Type B pancreatic cell (in vitro differentiated cells): Measurements from ENCODE around the gene MEGF8. TPM values are rescaled to one million over a fixed set of nuclear protein-coding genes. Genes with fewer than 3 reads are reported as not detected.

Experiments
- DNase-seq: peaks from one replicate; pipeline ENCODE4 v3.0.0; 2021; ENCODE audit warnings: mixed read lengths; ENCODE audit not compliant: unreplicated experiment; ENCODE audit errors: extremely low spot score
- H3K27ac Mint-ChIP-seq: 2 replicates; pipeline ENCODE4 v1.8.0; 2021; ENCODE audit warnings: mild to moderate bottlenecking, mixed read lengths
- H3K27me3 Mint-ChIP-seq: 2 replicates; pipeline ENCODE4 v1.8.0; 2021; ENCODE audit warnings: mixed read lengths
- H3K36me3 Mint-ChIP-seq: 2 replicates; pipeline ENCODE4 v1.8.0; 2021; ENCODE audit warnings: mixed read lengths
- H3K4me1 Mint-ChIP-seq: one replicate; pipeline ENCODE4 v1.8.0; 2021; ENCODE audit warnings: mixed read lengths; ENCODE audit not compliant: unreplicated experiment
- H3K4me3 Mint-ChIP-seq: 2 replicates; pipeline ENCODE4 v1.8.0; 2021; ENCODE audit warnings: mild to moderate bottlenecking, mixed read lengths
- H3K9me3 Mint-ChIP-seq: 2 replicates; pipeline ENCODE4 v1.8.0; 2021; ENCODE audit warnings: mixed read lengths
- total RNA-seq: library from RNA; stranded (reverse); gene quantifications from 2 replicates; pipeline ENCODE4 v1.2.1, GENCODE V29; 2021; ENCODE audit warnings: low replicate concordance
- TF ChIP-seq, protein P1 (sequence below): fragments of 200-600 bp; sonication (generic); conservative IDR thresholded peaks from 2 replicates; pipeline ENCODE4 v1.5.0; 2021; ENCODE audit warnings: antibody characterized with exemption, mild to moderate bottlenecking

The MEGF8 gene
- total RNA-seq, 1 donor from 2014 or later, result 49.5 TPM

DNA sequence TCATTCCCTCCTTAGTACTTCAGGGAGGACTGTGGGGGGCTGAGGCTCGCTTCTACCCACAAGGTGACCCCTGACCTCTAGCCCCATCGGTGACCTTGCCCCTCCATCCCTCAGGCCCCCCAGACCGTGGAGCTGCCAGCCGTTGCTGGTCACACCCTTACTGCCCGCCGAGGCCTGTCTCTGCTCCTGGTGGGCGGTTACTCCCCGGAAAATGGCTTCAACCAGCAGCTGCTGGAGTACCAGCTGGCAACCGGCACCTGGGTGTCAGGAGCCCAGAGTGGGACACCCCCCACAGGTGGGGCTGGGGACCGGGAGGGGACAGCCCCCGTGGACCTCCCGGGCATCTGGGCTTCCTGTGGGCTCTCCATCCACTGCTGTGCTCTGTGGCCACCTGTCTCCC, 31.9 kb downstream of the MEGF8 start:
- H3K27me3 Mint-ChIP-seq, result no peaks in the 10 kb centered on the region
- H3K27ac Mint-ChIP-seq, result no peak overlapping the region
- DNase-seq, result no peak
- peaks cover 15% of the 10 kb centered on the region for H3K36me3 Mint-ChIP-seq
- H3K4me3 Mint-ChIP-seq, result no peak overlapping the region
- TF ChIP-seq, protein P1, sequence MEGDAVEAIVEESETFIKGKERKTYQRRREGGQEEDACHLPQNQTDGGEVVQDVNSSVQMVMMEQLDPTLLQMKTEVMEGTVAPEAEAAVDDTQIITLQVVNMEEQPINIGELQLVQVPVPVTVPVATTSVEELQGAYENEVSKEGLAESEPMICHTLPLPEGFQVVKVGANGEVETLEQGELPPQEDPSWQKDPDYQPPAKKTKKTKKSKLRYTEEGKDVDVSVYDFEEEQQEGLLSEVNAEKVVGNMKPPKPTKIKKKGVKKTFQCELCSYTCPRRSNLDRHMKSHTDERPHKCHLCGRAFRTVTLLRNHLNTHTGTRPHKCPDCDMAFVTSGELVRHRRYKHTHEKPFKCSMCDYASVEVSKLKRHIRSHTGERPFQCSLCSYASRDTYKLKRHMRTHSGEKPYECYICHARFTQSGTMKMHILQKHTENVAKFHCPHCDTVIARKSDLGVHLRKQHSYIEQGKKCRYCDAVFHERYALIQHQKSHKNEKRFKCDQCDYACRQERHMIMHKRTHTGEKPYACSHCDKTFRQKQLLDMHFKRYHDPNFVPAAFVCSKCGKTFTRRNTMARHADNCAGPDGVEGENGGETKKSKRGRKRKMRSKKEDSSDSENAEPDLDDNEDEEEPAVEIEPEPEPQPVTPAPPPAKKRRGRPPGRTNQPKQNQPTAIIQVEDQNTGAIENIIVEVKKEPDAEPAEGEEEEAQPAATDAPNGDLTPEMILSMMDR, result no peak
- no peaks in the 10 kb centered on the region for H3K4me1 Mint-ChIP-seq
- no peaks in the 10 kb centered on the region for H3K9me3 Mint-ChIP-seq

DNA sequence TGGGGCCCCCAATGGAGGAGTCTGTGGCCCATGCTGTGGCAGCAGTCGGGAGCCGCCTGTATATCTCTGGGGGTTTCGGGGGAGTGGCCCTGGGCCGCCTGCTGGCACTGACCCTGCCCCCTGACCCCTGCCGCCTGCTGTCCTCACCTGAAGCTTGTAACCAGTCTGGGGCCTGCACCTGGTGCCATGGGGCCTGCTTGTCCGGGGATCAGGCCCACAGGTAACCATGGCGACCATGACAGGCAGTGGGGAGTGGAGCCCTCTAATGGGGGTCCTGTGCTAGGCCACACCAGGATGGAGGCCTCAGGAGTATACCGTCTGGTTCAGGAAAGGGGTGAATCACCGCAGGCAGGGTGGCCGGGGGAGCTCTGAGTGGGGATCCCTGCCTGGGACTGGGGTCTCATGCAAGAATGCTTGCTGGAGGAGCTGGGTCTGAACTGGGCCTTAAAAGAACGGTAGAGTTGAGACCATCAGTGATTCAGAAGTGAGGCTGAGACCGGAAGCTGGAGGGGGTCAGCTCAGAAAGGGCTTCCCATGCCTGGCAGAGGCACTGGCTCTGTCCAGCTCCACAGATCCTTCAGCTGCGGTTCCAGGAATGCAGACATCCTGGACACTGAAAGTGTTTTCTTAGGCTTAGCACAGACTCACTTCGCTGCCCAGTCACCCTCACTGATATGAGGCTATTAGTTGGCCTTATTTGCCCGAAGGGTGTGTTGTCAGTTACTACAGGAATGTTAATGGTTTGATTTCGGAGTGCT, 35.5 kb downstream of the MEGF8 start:
- H3K4me3 Mint-ChIP-seq, result no peak overlapping the region
- H3K27me3 Mint-ChIP-seq, result no peaks in the 10 kb centered on the region
- H3K4me1 Mint-ChIP-seq, result no peaks in the 10 kb centered on the region
- H3K9me3 Mint-ChIP-seq, result no peaks in the 10 kb centered on the region
- TF ChIP-seq, protein P1, result peak; percentile 19
- no peak overlapping the region for H3K27ac Mint-ChIP-seq
- peaks cover 26% of the 10 kb centered on the region for H3K36me3 Mint-ChIP-seq
- DNase-seq, result no peak

DNA sequence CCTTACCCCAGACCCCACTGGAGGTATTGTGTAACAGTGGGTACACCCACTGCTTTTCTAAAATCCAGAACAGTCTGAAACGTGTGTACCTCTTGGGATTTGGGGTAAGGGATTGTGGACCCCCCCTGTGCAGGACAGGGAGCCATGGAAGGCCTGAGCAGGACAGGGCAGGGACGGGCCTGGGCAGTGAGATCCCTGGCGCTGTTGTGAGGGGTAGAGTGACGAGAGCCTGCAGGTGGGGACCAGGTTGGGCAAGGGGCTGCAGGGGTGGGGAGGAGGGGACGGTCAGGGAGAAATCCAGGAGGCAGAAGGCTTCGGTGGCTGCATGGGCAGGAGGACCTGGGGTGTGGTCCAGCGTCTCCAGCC, 36.1 kb downstream of the MEGF8 start:
- no peak overlapping the region for H3K4me3 Mint-ChIP-seq
- no peaks in the 10 kb centered on the region for H3K27me3 Mint-ChIP-seq
- DNase-seq, result no peak
- H3K9me3 Mint-ChIP-seq, result no peaks in the 10 kb centered on the region
- TF ChIP-seq, protein P1, result no peak
- peaks cover 26% of the 10 kb centered on the region for H3K36me3 Mint-ChIP-seq
- no peaks in the 10 kb centered on the region for H3K4me1 Mint-ChIP-seq
- no peak overlapping the region for H3K27ac Mint-ChIP-seq

DNA sequence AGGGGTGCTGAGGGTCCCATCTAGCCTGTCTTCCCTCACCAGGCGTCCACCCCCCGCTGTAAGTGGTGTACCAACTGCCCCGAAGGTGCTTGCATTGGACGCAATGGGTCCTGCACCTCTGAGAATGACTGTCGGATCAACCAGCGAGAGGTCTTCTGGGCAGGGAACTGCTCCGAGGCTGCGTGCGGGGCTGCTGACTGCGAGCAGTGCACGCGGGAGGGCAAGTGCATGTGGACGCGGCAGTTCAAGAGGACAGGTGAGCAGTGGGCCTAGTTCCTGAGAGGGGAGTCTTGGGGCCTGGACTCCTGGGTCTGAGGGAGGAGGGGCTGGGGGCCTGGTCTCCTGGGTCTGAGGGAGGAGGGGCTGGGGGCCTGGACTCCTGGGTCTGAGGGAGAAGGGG, 36.9 kb downstream of the MEGF8 start:
- TF ChIP-seq, protein P1, result no peak
- DNase-seq, result no peak
- Mint-ChIP-seq H3K9me3 (no peaks in the 10 kb centered on the region), H3K27me3 (no peaks in the 10 kb centered on the region), H3K4me3 (no peak overlapping the region), H3K4me1 (no peaks in the 10 kb centered on the region), H3K27ac (no peak overlapping the region), H3K36me3 (peaks cover 26% of the 10 kb centered on the region)

DNA sequence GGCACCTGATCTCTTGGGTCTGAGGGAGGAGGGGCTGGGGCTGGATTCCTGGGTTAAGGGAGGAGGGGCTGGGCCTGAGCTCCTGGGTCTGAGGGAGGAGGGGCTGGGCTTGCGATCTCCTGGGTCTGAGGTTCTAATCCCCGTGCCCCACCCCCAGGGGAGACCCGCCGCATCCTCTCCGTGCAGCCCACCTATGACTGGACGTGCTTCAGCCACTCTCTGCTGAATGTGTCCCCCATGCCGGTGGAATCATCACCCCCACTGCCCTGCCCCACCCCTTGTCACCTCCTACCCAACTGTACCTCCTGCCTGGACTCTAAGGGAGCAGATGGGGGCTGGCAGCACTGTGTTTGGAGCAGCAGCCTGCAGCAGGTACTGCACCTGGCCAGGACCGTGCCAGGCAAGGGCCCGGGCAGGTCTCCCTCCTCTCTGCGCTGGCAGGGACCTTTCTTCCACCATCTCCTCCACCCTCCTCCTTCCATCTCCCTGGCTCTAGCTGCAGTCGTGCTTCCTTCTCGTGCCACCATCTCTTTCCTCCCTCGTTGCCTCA, 37.5 kb downstream of the MEGF8 start:
- no peak overlapping the region for H3K27ac Mint-ChIP-seq
- no peaks in the 10 kb centered on the region for H3K9me3 Mint-ChIP-seq
- H3K27me3 Mint-ChIP-seq, result no peaks in the 10 kb centered on the region
- TF ChIP-seq, protein P1, result no peak
- H3K4me3 Mint-ChIP-seq, result no peak overlapping the region
- DNase-seq, result no peak
- H3K36me3 Mint-ChIP-seq, result peaks cover 22% of the 10 kb centered on the region
- no peaks in the 10 kb centered on the region for H3K4me1 Mint-ChIP-seq
